Nephron (organoid): ENCODE measurements around the gene DNAH5.

Experiments
- H3K27ac Mint-ChIP-seq, 3 experiments: 2 replicates each; pipeline ENCODE4 v1.8.0; 2020; ENCODE audit warnings: mixed read lengths in 3 of 3, mild to moderate bottlenecking in 2 of 3, moderate library complexity in 1 of 3
- H3K27me3 Mint-ChIP-seq: 2 replicates; pipeline ENCODE4 v1.8.0; 2021; ENCODE audit warnings: low read depth, mild to moderate bottlenecking, moderate library complexity, mixed read lengths
- H3K36me3 Mint-ChIP-seq: 2 replicates; pipeline ENCODE4 v1.8.0; 2020; ENCODE audit warnings: low read depth, mixed read lengths
- H3K4me1 Mint-ChIP-seq: 2 replicates; pipeline ENCODE4 v1.8.0; 2020; ENCODE audit warnings: mixed read lengths
- H3K4me3 Mint-ChIP-seq, 3 experiments: 2 replicates each; pipeline ENCODE4 v1.8.0; 2020; ENCODE audit warnings: mild to moderate bottlenecking in 3 of 3, mixed read lengths in 3 of 3, moderate library complexity in 2 of 3
- H3K9me3 Mint-ChIP-seq: 2 replicates; pipeline ENCODE4 v1.8.0; 2020; ENCODE audit warnings: mixed read lengths
- TF ChIP-seq, protein P1 (sequence below), 3 experiments: fragments of 200-600 bp; sonication (generic); IDR thresholded peaks; one replicate each; pipeline ENCODE4 v1.5.0; 2021; ENCODE audit warnings: antibody characterized with exemption in 3 of 3; ENCODE audit not compliant: unreplicated experiment in 3 of 3

Gene DNAH5, protein sequence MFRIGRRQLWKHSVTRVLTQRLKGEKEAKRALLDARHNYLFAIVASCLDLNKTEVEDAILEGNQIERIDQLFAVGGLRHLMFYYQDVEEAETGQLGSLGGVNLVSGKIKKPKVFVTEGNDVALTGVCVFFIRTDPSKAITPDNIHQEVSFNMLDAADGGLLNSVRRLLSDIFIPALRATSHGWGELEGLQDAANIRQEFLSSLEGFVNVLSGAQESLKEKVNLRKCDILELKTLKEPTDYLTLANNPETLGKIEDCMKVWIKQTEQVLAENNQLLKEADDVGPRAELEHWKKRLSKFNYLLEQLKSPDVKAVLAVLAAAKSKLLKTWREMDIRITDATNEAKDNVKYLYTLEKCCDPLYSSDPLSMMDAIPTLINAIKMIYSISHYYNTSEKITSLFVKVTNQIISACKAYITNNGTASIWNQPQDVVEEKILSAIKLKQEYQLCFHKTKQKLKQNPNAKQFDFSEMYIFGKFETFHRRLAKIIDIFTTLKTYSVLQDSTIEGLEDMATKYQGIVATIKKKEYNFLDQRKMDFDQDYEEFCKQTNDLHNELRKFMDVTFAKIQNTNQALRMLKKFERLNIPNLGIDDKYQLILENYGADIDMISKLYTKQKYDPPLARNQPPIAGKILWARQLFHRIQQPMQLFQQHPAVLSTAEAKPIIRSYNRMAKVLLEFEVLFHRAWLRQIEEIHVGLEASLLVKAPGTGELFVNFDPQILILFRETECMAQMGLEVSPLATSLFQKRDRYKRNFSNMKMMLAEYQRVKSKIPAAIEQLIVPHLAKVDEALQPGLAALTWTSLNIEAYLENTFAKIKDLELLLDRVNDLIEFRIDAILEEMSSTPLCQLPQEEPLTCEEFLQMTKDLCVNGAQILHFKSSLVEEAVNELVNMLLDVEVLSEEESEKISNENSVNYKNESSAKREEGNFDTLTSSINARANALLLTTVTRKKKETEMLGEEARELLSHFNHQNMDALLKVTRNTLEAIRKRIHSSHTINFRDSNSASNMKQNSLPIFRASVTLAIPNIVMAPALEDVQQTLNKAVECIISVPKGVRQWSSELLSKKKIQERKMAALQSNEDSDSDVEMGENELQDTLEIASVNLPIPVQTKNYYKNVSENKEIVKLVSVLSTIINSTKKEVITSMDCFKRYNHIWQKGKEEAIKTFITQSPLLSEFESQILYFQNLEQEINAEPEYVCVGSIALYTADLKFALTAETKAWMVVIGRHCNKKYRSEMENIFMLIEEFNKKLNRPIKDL (N-terminal part only)

DNA sequence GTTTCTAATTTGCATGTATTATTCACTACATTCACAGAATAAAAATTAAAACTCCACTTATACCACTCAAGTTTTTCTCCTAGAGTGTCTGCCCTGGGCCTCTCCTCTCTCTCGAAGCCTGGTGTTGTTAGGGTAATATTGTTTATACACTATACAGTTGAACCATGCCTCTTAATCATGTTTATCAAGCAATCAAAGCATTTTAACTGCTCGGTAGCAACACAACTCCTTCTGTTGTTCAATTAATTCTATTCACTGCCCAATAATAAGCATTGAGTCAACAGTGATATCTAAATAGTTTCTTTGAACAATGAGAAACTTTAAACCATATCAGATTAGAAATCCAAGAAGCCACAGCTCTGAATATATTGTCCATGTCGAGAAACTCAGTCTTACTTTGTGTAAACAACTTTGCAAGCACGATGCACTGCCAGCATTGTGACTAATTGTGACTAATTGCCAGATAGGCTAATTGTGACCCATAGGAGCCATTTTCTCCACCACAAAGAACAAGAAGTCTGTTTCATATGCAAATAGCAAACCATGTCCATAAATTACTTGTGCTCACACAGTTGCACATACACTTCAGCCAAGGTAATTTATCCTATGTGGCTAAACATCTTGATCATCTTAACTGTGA is at the start of gene DNAH5:
Gene DNAH5 (minus strand): TSS at position 129 of the 640 bp plus-strand sequence. CDS start 250 bp downstream, outside the sequence.
- Mint-ChIP-seq H3K4me1 (no peaks in the 10 kb centered on the region), H3K36me3 (no peaks in the 10 kb centered on the region), H3K4me3 (no peak within 1 kb of the TSS), H3K9me3 (no peaks in the 10 kb centered on the region), H3K27ac (no peak within 1 kb of the TSS), H3K27me3 (peaks cover 5% of the 10 kb centered on the region)
- TF ChIP-seq, protein P1, sequence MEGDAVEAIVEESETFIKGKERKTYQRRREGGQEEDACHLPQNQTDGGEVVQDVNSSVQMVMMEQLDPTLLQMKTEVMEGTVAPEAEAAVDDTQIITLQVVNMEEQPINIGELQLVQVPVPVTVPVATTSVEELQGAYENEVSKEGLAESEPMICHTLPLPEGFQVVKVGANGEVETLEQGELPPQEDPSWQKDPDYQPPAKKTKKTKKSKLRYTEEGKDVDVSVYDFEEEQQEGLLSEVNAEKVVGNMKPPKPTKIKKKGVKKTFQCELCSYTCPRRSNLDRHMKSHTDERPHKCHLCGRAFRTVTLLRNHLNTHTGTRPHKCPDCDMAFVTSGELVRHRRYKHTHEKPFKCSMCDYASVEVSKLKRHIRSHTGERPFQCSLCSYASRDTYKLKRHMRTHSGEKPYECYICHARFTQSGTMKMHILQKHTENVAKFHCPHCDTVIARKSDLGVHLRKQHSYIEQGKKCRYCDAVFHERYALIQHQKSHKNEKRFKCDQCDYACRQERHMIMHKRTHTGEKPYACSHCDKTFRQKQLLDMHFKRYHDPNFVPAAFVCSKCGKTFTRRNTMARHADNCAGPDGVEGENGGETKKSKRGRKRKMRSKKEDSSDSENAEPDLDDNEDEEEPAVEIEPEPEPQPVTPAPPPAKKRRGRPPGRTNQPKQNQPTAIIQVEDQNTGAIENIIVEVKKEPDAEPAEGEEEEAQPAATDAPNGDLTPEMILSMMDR (IDR thresholded peaks at IDR 0.05; ENCODE audit: unreplicated experiment in 3 of 3), result no peak

- Mint-ChIP-seq H3K27me3 (peaks cover 15% of the 10 kb centered on the region), H3K4me1 (peaks cover 20% of the 10 kb centered on the region), H3K27ac (no peak overlapping the region), H3K4me3 (no peak overlapping the region), H3K36me3 (no peaks in the 10 kb centered on the region), H3K9me3 (peaks cover 6% of the 10 kb centered on the region)
- TF ChIP-seq, protein P1 (IDR thresholded peaks at IDR 0.05; ENCODE audit: unreplicated experiment in 3 of 3), result no peak
These were observed 49.4 kb upstream of the DNAH5 start for GRCh38 chr5:13993926-13994325.

DNA sequence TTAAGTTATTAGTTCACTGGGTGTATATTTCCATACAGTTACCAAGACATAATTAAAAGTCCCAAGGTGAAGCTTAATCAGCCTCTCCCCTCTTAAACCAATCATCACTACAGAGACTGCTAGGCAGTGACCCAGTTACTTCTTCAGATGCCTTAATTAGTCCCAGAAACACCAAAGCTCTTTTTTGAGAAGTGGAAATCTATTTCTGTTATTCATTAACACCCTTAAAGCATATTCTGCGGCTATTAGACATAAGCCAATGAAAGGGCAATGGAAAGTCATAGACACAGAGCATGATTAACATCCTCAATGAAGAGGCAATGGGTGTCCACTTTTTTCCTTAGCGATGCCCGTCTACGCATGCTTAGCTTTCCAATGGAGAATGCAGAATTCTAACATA is 48.3 kb upstream of the DNAH5 start:
- Mint-ChIP-seq H3K9me3 (peaks cover 6% of the 10 kb centered on the region), H3K27ac (no peak overlapping the region), H3K36me3 (no peaks in the 10 kb centered on the region)

DNA sequence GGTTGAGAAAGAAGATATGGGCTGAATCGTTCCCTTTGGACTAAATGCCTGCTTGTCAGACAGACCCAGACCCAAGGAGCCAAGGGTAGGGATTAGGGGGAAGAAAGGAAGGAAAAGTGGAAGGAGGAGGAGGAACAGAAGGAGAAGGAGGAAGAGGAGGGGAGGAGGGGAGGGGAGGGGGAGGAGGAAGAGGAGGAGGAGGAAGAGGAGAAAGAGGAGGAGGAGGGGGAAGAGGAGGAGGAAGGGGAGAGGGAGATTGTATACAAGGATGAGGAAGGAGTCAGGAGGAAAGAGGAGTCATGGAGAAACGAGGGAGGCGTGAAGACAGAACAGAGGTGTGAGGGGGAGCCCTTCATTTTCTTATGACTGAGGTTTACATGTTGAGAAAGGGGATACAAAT is 46.9 kb upstream of the DNAH5 start:
- peaks cover 1% of the 10 kb centered on the region for H3K9me3 Mint-ChIP-seq

More for the DNA sequence above, 48.3 kb upstream of the DNAH5 start:
- Mint-ChIP-seq H3K4me3 (no peak overlapping the region), H3K4me1 (peaks cover 20% of the 10 kb centered on the region), H3K27me3 (peaks cover 15% of the 10 kb centered on the region)
- TF ChIP-seq, protein P1 (IDR thresholded peaks at IDR 0.05; ENCODE audit: unreplicated experiment in 3 of 3), result no peak

GRCh38 chr5:13990896-13991295 is 46.4 kb upstream of the DNAH5 start:
- no peak overlapping the region for H3K4me3 Mint-ChIP-seq
- no peaks in the 10 kb centered on the region for H3K9me3 Mint-ChIP-seq
- TF ChIP-seq, protein P1 (IDR thresholded peaks at IDR 0.05; ENCODE audit: unreplicated experiment in 3 of 3), result no peak
- H3K4me1 Mint-ChIP-seq, result peaks cover 20% of the 10 kb centered on the region
- no peak overlapping the region for H3K27ac Mint-ChIP-seq
- peaks cover 20% of the 10 kb centered on the region for H3K27me3 Mint-ChIP-seq
- no peaks in the 10 kb centered on the region for H3K36me3 Mint-ChIP-seq

More for the DNA sequence above, 46.9 kb upstream of the DNAH5 start:
- Mint-ChIP-seq H3K4me3 (no peak overlapping the region), H3K36me3 (no peaks in the 10 kb centered on the region), H3K27me3 (peaks cover 19% of the 10 kb centered on the region), H3K4me1 (peaks cover 20% of the 10 kb centered on the region), H3K27ac (no peak overlapping the region)
- TF ChIP-seq, protein P1 (IDR thresholded peaks at IDR 0.05; ENCODE audit: unreplicated experiment in 3 of 3), result no peak
